ENCODE data around the gene ADARB2.

Gene ADARB2

GRCh38 chr10:1203216-1203615, 534.1 kb downstream of the ADARB2 start:
- TF ChIP-seq, protein P1, sequence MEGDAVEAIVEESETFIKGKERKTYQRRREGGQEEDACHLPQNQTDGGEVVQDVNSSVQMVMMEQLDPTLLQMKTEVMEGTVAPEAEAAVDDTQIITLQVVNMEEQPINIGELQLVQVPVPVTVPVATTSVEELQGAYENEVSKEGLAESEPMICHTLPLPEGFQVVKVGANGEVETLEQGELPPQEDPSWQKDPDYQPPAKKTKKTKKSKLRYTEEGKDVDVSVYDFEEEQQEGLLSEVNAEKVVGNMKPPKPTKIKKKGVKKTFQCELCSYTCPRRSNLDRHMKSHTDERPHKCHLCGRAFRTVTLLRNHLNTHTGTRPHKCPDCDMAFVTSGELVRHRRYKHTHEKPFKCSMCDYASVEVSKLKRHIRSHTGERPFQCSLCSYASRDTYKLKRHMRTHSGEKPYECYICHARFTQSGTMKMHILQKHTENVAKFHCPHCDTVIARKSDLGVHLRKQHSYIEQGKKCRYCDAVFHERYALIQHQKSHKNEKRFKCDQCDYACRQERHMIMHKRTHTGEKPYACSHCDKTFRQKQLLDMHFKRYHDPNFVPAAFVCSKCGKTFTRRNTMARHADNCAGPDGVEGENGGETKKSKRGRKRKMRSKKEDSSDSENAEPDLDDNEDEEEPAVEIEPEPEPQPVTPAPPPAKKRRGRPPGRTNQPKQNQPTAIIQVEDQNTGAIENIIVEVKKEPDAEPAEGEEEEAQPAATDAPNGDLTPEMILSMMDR (IDR thresholded peaks at IDR 0.05; ENCODE audit: borderline replicate concordance, control extremely low read depth, extremely low read depth, insufficient read depth, missing control alignments), result no peak
- no peak for DNase-seq (ENCODE audit: low spot score)
- in situ Hi-C loops (cut with MboI; ENCODE audit: low sequenced_read_pairs, unreplicated experiment), result no loop called here

GRCh38 chr10:1202343-1202742, 535.0 kb downstream of the ADARB2 start:
- in situ Hi-C loops (cut with MboI; ENCODE audit: low sequenced_read_pairs, unreplicated experiment), result no loop called here
- TF ChIP-seq, protein P1 (IDR thresholded peaks at IDR 0.05; ENCODE audit: borderline replicate concordance, control extremely low read depth, extremely low read depth, insufficient read depth, missing control alignments), result no peak
- no peak for DNase-seq (ENCODE audit: low spot score)

DNA sequence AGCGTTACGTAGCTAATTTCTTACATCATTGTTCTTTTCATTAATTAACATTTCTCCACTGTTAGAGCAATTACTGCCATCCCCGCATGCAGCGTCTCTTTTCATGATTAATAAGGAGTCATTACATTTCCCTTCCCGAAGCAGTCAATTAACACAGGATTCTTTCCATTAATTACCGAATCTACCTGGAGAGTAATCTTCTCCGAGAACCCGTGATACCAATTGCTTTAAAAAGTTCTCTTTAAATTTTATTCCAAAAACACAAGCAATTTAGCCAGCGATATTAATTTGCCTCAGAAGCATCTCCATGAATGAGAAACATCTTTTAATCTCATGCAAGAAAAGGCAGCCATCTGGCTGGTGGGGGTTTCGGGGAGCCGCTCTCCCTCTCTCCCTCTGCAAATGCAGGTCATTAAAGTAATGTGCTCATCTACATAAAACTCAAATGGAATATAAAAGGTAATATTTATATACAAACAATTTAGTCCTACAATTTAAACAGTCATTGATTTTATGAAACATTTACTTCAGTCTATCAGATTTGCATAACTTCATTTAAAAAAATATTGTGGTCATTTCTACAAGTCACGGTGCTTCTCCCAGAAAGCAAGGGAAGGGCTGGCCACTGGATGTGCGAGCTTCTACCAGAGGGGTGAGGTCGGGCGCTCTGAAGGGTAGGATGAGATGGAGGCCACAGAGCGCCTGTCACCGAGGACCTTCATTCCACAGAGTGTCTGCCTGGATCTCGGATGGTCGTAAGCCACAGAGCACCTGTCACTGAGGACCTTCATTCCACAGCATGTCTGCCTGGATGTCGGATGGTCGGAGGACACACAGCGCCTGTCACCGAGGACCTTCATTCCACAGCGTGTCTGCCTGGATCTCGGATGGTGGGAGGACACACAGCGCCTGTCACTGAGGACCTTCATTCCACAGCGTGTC, 536.2 kb downstream of the ADARB2 start:
- TF ChIP-seq, protein P1 (IDR thresholded peaks at IDR 0.05; ENCODE audit: borderline replicate concordance, control extremely low read depth, extremely low read depth, insufficient read depth, missing control alignments), result no peak
- in situ Hi-C loops (cut with MboI; ENCODE audit: low sequenced_read_pairs, unreplicated experiment), result no loop called here
- DNase-seq (ENCODE audit: low spot score), result no peak

DNA sequence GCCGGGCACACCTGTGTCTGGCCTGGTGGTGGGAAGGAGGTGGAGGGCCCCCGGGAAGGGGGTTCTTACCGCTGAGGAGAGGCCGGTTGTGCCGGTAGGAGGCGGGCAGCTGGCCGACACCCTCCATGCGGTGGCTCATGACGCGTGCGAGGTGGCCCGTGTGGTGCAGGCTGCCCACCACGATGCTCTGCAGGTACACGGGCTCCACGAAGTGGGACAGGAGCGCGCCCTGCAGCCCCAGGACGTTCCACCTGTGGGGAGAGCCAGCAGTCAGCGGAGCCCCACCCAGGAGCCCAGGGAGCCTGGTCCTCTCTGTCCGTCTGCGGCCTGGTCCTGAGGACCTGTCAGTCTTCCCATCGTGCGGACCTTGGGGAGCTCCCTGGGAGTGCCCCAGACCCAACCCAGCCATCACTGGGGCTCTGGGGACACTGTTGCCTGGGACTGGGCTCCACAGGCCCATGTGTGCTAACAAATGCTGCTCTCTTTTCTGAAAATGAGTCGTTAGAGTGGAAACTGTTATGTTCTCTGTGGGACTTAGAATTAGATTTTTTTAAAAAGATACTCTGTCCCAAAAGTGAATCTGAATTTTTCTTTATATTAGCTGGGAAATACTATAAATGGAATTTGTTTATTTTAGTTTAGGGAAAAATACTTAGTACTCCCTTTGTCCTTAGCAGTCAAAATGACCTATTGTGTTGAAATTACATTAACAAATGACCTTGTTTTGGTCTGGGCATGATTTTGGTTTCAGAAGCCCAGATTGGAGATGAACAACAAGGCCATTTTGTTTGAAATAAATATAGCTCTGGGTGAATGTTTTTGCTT, 537.2 kb downstream of the ADARB2 start:
- TF ChIP-seq, protein P1 (IDR thresholded peaks at IDR 0.05; ENCODE audit: borderline replicate concordance, control extremely low read depth, extremely low read depth, insufficient read depth, missing control alignments), result no peak
- no peak for DNase-seq (ENCODE audit: low spot score)
- in situ Hi-C loops (cut with MboI; ENCODE audit: low sequenced_read_pairs, unreplicated experiment), result no loop called here

DNA sequence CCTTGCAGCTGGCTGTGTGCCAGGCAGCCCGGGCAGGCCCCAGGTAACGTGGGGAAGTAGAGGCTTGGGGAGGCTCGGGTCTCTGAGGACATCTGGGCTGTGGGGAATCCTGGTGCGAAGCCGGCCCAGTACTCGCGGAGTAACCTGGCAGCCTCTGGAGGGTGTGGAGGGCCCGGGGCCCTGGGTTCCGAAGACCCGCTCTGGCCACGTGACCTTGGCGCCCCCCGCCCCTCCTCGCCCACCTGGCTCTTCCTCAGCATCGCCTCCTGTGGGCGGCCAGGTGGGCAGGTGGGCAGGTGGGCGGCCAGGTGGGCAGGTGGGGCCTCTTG, 538.0 kb downstream of the ADARB2 start:
- DNase-seq (ENCODE audit: low spot score), result no peak
- TF ChIP-seq, protein P1 (IDR thresholded peaks at IDR 0.05; ENCODE audit: borderline replicate concordance, control extremely low read depth, extremely low read depth, insufficient read depth, missing control alignments), result no peak
- in situ Hi-C loops (cut with MboI; ENCODE audit: low sequenced_read_pairs, unreplicated experiment), result no loop called here

DNA sequence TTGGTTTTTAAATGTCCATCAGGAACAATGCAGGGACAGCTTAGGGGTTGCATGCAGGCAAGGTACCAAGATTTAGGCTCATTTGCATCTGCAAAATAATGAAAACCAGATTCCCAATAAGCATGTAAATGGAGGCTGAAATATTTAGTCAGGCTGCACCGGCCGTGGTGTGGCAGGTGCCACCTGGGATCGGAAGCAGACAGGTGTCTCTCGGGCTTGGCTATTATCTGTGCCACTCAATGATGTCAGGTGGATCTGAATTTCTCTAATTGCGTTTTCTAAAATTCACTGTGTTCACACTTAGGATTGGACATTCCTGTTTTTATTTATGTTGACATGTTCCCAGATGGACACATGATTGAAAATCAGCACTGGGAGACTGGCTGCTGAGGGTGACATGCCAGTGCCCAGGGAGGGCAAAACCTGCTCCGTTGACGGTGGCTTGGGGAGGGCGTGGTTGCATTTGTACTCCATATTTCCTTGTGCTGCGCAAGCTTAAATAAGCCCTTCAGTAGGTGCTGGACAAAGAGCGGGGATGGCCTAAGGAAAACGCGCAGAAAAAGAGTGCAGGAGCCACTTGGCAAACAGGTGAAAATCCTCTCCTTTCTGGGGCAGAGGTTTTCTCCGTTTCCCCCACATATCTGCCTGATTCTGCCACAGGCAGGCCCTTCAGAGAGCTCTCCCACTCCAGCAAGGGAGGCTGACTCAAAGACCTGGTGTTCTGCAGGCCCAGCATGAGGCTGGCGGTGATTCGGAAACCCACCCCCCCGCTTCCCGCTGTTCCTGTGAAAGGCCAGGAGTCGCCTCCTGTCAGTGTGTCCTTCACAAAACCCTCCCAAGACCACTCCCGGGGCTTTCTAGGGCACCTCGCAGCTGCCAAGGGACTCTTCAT, 538.6 kb downstream of the ADARB2 start:
- in situ Hi-C loops (cut with MboI; ENCODE audit: low sequenced_read_pairs, unreplicated experiment), result no loop called here
- TF ChIP-seq, protein P1 (IDR thresholded peaks at IDR 0.05; ENCODE audit: borderline replicate concordance, control extremely low read depth, extremely low read depth, insufficient read depth, missing control alignments), result no peak
- DNase-seq (ENCODE audit: low spot score), result no peak

Data from GM13976 (cell line).